HG03045 (cell line): Measurements from ENCODE around the gene COG4.

Source experiments
- ATAC-seq: cut with Tn5 transposase; IDR thresholded peaks from one replicate; pipeline ENCODE4 v1.9.1; 2021; ENCODE audit warnings: mild to moderate bottlenecking, moderate library complexity; ENCODE audit not compliant: unreplicated experiment

The COG4 gene

GRCh38 chr16:70480127-70481105 is 42.9 kb downstream of the COG4 start:
- no peak for ATAC-seq

- ATAC-seq = no peak
Observed at GRCh38 chr16:70478912-70479341, 44.4 kb downstream of the COG4 start.

- no peak for ATAC-seq
Observed at GRCh38 chr16:70478169-70478568, 45.2 kb downstream of the COG4 start.

- peak; percentile 77 for ATAC-seq
Observed at GRCh38 chr16:70476272-70477020, 46.9 kb downstream of the COG4 start.

- no peak for ATAC-seq
Observed at GRCh38 chr16:70475054-70475871, 48.1 kb downstream of the COG4 start.

- no peak for ATAC-seq
Observed at GRCh38 chr16:70474320-70475053, 48.9 kb downstream of the COG4 start.

GRCh38 chr16:70473446-70474319 is 49.7 kb downstream of the COG4 start:
- ATAC-seq = no peak

- ATAC-seq = no peak
Observed at GRCh38 chr16:70472786-70473433, 50.4 kb downstream of the COG4 start.

- no peak for ATAC-seq
Observed at GRCh38 chr16:70470927-70471341, 52.4 kb downstream of the COG4 start.

- ATAC-seq = no peak
Observed at GRCh38 chr16:70470141-70470926, 53.0 kb downstream of the COG4 start.

- no peak for ATAC-seq
Observed at GRCh38 chr16:70468776-70469525, 54.4 kb downstream of the COG4 start.

GRCh38 chr16:70467608-70468007 is 55.7 kb downstream of the COG4 start:
- ATAC-seq = no peak

GRCh38 chr16:70467113-70467512 is 56.2 kb downstream of the COG4 start:
- no peak for ATAC-seq

- ATAC-seq = no peak
Observed at GRCh38 chr16:70466805-70467076, 56.6 kb downstream of the COG4 start.

- no peak for ATAC-seq
Observed at GRCh38 chr16:70465999-70466804, 57.2 kb downstream of the COG4 start.

GRCh38 chr16:70463235-70463634 is 60.1 kb downstream of the COG4 start:
- no peak for ATAC-seq
